ENCODE measurements around the gene TSPAN14. TPM values are rescaled to one million over a fixed set of nuclear protein-coding genes. Genes with fewer than 3 reads are reported as not detected.

The TSPAN14 gene
- total RNA-seq, 1 experiment from 2014 or later, result not detected

- no peak overlapping the region for H2AFZ ChIP-seq (ENCODE audit: low read length)
- no peaks in the 10 kb centered on the region for H3F3A ChIP-seq (ENCODE audit: low read length, unreplicated experiment)
- intact Hi-C loops (cut with micrococcal nuclease), result no loop called here
- H3K27me3 ChIP-seq (ENCODE audit: low read length), result no peaks in the 10 kb centered on the region
- no peaks in the 10 kb centered on the region for H4K20me1 ChIP-seq (ENCODE audit: low read length)
- POLR2A ChIA-PET (ENCODE audit: unreplicated experiment), result no interaction called here
- TF ChIP-seq CTCF (conservative IDR thresholded peaks at IDR 0.05; ENCODE audit: low read depth, low read length) (no peak), EZH2phosphoT487 (IDR thresholded peaks at IDR 0.05; ENCODE audit: borderline replicate concordance, low read length) (no peak), EZH2 (IDR thresholded peaks at IDR 0.05; ENCODE audit: low read length, unreplicated experiment) (no peak)
- CTCF ChIA-PET, result no interaction called here
- no TSS peak for BruUV-seq (replicated peaks)
- no peaks in the 10 kb centered on the region for H3K36me3 ChIP-seq (ENCODE audit: low read depth, low read length)
- H3K4me2 ChIP-seq (ENCODE audit: low read length), result no peak overlapping the region
- no peaks in the 10 kb centered on the region for H3K9me2 ChIP-seq (replicated peaks; ENCODE audit: low read length)
- no peaks in the 10 kb centered on the region for H3K4me1 ChIP-seq (ENCODE audit: insufficient read depth, low read length)
- H3K9ac ChIP-seq (ENCODE audit: low read length), result no peak overlapping the region
- ATAC-seq (no peak), DNase-seq (no peak)
- no peaks in the 10 kb centered on the region for H3K9me3 ChIP-seq (ENCODE audit: low read length)
- H3K79me2 ChIP-seq (ENCODE audit: low read length), result no peaks in the 10 kb centered on the region
- H3K4me3 ChIP-seq (ENCODE audit: low read length), result no peak overlapping the region
- no peak overlapping the region for H3K27ac ChIP-seq (ENCODE audit: low read length)
Measured at GRCh38 chr10:80501381-80501912, 47.3 kb downstream of the TSPAN14 start.

- Histone ChIP-seq H3K4me3 (ENCODE audit: low read length) (no peak overlapping the region), H3K9me2 (replicated peaks; ENCODE audit: low read length) (no peaks in the 10 kb centered on the region), H3K9ac (ENCODE audit: low read length) (no peak overlapping the region), H3F3A (ENCODE audit: low read length, unreplicated experiment) (no peaks in the 10 kb centered on the region), H3K4me1 (ENCODE audit: insufficient read depth, low read length) (no peaks in the 10 kb centered on the region), H3K27me3 (ENCODE audit: low read length) (no peaks in the 10 kb centered on the region), H2AFZ (ENCODE audit: low read length) (no peak overlapping the region), H4K20me1 (ENCODE audit: low read length) (no peaks in the 10 kb centered on the region), H3K9me3 (ENCODE audit: low read length) (no peaks in the 10 kb centered on the region), H3K4me2 (ENCODE audit: low read length) (no peak overlapping the region), H3K27ac (ENCODE audit: low read length) (no peak overlapping the region), H3K36me3 (ENCODE audit: low read depth, low read length) (no peaks in the 10 kb centered on the region), H3K79me2 (ENCODE audit: low read length) (no peaks in the 10 kb centered on the region)
- BruUV-seq (replicated peaks), result no TSS peak
- DNase-seq (no peak), ATAC-seq (no peak)
- intact Hi-C loops (cut with micrococcal nuclease), result no loop called here
- TF ChIP-seq EZH2phosphoT487 (IDR thresholded peaks at IDR 0.05; ENCODE audit: borderline replicate concordance, low read length), result no peak
- no peak for TF ChIP-seq CTCF (conservative IDR thresholded peaks at IDR 0.05; ENCODE audit: low read depth, low read length)
- TF ChIP-seq EZH2 (IDR thresholded peaks at IDR 0.05; ENCODE audit: low read length, unreplicated experiment), result no peak
- POLR2A ChIA-PET (ENCODE audit: unreplicated experiment), result no interaction called here
- CTCF ChIA-PET, result no interaction called here
Measured at GRCh38 chr10:80501913-80502521, 47.9 kb downstream of the TSPAN14 start.

Data from PC-3 (cell line).